Right lung (tissue), 5 donors: ENCODE results near the gene LCN9. TPM values are rescaled to one million over a fixed set of nuclear protein-coding genes. Genes with fewer than 3 reads are reported as not detected.
"Not testable (repeated sequence)": the region's sequence is repeated elsewhere in the genome, so short reads cannot be mapped to it uniquely, and the experiment has no call there.

Source experiments
- DNase-seq, 2 donors: peaks; one replicate each; pipeline ENCODE4 v3.0.0-alpha.2; 2013
- polyA plus RNA-seq, 5 donors: library from polyadenylated mRNA; unstranded; fragments of 120-200 nt; gene quantifications; one replicate each; pipeline versions ENCODE4 v1.2.1 to v1.2.3, GENCODE V29; 2013; ENCODE audit warnings: inconsistent platforms in 1 of 5, low replicate concordance in 1 of 5; ENCODE audit not compliant: insufficient read length in 5 of 5, insufficient read depth in 1 of 5

Gene LCN9
- polyA plus RNA-seq, 5 donors: not detected

DNA sequence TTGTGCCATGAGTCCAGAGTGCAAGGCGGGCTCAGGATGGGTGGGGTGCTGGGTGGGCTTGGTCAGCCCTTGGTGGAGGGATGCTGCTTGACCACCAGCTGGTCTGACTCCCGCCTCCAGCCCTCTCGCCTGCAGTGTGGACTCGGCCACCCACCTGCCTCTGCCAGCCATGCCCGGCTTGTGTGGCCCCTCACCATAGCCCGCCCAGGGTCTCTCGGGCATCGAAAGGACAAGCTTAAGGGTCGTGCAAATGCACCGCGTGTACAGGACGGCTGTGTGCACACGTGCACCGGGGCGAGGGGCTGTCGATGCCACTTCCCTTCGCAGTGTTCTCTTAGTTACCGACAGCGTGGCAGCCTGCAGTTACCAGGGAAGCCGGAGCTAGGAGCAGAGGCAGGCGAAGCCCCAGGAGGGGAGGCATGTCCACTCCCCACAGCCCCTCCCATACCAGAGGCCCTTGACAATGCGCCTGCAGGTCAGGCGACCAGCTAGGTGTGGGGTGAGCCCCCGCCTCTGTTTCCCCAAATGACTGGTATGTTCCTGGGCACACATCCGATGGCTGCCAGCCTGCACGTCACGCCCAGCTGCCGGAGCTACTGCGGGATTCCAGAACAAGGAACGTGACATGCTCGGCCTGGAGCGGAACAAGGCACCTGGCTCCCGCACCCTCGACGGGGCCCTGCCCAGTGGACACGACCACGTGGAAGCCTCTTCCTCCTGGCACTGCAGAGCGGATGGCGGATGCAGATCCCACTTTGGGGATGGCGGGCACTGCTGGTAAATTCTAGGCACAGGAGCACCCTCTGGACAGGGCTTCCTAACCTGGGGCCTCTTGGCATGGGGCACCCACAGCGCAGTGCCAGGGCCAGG lies 7.8 kb downstream of the LCN9 start:
- no peak for DNase-seq

DNA sequence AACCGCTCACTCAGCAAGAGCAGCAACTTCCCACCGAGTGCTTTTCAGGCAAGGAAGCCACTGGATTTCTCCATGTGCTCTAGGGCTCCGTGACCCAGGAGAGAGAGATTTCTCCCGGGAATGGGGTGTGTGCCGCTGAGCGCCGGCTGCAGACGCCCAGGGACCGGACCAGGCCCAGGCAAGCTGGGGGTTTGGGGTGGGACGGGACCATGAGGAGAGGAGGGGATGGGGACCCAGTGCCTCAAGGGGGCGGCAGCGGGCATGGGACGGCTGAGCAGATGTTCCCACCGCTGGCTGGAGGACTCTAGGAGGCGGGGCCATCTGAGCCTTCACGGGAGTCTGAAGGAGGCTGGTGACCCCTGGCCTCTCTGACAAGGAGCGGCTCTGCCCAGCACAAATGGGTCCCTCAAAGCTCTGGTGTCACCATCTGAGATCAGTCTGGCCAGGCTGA lies 8.5 kb downstream of the LCN9 start:
- no peak for DNase-seq

DNA sequence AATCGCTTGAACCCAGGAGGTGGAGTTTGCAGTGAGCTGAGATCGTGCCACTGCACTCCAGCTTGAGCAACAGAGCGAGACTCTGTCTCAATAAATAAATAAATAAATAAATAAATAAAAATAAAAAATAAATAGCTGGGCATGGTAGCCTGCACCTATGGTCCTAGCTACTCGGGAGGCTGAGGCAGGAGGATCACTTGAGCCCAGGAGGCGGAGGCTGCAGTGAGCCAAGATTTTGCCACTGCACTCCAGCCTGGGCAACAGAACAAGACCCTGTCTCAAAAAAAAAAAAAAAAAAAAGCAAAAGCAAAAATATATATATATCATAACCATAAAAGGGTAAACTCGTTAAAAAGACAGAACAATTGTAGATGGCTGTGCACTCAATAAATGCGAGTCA lies 9.7 kb downstream of the LCN9 start:
- not testable (repeated sequence) for DNase-seq

DNA sequence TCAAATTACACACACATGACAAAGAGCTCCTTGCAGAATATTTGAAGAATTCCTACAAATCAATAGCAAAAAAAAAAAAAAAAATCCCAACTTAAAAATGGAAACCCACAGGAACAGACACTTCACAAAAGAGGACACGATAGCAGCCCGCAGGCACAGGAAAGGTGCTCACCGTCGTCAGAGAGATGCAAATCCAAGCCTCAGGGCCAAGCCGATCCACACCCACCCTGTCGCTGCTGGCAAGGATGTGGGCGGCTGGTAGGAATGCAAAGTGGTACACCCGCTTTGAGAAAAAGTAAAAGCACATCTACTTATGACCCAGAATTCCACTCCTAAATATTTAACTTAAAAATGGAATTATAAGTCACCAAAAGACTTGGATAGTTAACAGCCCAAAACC lies 10.8 kb downstream of the LCN9 start:
- no peak for DNase-seq

DNA sequence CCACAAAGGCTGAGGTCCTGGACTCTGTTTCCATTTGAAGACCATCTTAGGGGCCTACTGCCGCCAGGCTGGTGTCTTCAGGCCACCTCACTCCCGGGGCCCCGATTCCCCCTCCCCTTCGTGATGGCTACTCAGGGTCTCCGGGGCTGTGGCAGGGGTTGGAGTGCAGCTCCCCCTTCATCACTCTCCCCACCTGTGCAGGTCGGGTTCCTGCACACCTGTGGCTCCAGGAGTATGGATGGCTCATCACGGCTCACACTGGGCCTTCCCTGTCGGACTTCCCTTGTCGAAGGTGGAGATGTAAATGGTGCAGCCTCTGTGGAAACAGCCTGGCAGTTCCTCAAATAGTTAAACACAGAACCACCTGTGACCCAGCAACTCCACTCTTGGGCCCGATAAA lies 11.9 kb downstream of the LCN9 start:
- no peak for DNase-seq

DNA sequence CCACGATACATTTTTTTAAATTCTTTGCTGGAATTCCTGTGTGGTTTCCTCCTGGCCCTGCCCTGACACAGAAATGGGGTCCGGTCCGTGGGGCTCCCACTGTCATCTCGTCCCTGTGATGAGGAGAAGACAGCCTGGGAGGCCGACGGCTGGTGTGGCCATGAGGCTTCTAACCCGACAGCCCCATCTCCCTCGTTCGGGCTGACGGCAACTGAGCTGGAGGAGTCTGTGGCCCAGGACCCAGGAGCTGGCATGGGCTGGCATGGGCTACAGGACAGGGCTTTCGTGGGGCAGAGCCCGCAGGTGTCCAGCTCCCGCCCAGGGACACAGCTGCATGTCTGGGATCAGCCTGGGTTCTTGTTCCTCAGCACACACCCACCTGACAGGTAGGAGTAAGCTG lies 13.8 kb downstream of the LCN9 start:
- no peak for DNase-seq

DNA sequence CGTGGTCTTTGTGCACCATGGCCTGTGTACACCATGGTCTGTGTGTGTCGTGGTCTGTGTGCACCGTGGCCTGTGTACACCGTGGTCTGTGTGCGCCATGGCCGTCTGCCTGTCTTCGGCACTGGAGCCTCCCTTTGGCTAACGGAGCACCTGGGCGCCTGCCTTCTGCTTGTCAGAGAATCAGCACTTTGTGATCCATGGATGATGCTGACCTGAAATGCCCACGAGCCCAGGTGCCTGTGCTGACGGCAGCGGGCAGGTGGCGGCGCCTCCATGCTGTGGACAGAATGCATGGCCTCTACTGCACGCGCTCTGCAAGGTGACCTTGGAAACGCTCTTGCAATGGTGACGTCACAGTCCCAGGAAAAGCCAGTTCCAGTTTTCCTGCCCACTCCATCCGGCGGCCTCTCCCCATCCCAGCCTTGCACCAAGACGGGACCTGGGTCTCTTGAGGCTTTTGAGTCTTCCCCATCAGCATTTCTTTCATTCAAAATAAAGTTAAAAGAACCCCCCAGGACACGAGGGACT lies 14.6 kb downstream of the LCN9 start:
- DNase-seq: no peak

DNA sequence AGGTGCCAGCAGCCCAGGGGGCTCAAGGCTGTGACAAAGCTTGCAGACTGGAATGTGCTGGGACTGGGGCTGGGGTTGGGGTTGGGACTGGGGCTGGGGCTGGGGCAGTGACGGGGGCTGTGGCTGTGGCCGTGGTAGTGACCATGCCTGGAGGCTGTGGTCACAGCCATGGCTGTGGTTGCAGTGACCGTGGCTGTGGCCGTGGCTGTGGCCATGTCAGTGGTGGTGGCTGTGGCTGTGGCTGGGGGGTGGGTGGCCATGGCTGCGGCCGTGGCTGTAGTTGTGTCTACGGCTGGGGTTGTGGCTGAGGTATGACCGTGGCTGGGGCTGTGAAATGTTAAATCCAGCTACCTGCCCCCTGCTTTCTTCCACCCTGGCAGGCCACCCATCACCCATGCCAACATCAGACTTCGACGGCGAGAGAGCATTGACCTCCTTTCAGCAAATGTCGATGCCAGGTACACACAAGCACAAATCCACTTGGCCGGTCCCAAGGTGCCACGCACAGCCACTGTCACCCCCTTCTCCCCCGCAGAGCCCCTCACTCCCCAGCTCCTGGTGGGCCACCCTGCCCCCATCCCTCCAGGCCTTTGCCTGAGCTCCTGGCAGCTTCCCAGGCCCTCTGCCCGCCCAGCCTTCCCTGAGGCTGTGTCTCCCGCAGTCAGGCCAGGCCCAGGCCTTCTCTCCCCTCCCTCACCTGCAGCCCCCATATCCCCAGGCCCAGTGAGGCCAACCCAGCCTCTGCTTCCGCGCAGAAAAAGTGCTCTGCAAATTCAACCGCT lies 15.3 kb downstream of the LCN9 start:
- DNase-seq: no peak

DNA sequence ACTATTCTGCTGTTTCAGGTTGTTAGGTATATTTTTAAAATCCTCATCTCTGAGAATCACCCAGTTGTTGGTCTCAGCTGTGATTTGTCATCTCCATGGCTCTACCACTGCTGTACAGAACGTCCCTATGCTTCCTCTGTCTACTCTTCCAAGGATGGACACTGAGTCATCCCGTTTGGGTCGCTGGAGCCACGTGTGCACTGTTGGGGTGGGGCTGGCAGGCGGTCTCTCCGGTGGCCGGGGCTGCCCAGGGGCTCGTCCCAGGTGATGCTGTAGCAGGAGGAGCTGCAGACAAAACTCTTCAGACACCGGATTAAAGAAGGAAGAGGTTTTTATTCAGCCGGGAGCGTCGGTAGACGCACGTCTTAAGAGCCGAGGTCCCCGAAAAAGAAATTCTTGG lies 16.9 kb downstream of the LCN9 start:
- DNase-seq: no peak

DNA sequence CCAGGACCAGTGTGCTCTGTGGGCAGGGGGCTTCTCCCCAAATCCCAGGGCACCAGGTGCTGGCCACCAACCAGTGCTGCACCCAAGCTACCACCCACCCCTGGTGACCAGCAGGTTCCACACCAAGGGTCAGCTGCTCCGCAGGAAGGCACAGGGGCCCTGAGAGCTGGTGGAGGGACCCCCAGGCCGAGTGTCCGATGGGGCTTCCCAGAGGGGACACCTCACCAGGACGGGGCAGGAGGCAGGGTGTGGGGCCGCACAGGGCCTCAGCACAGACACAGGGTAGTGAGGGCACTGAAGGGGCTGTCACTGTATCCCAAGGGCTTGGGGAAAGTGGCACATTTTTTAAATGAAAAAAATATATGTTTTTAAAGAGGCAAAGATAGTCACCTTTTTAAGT lies 18.1 kb downstream of the LCN9 start:
- DNase-seq: no peak

DNA sequence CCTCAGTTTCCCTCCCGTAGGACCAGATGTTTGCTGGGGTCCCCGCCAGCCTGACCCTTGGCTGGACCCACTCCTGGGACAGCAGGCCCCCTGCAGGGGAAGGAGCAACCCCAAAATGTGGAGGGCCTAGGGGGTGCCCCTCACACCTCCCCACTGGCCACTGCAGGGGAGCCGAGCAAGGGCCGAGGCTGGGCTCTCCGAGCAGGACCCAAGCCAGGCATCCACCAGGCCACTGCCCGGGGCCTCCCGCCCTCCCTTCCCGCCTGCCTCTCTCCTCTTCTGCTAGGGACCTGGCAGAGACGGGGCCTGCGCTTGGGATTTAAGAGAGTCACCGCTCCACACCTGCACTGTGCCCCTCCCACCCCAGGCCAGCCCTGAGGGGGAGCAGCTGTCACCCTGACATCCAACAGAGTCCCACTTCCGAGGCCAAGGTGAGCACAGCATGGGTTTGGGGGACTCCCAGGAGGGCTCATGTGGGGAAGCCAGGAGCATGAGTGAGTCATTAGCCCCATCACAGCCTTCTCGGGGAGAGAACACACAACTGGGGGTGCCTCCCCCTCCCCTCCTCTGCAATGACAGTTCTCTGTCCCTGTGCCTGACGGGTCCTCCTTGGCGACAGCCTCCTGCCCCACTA lies 20.4 kb downstream of the LCN9 start:
- no peak for DNase-seq

DNA sequence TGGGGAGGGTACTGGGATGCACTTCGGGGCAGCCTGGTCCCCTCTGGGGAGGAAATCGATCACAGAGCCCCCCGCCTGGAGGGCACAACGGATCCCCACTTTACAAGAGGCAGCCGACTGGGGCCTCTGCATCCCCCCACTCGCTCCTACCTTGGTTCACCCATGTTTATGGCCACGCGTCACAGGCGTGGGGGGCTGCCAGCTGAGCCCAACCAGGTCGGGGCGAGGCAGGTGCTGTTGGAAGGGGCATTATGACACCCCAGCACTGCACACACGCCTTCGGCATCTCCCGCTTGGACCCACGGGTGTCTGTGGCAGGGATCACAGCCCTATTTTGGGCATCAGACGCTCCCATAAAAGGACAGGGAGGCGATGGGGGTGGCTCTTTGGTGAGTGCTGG lies 21.6 kb downstream of the LCN9 start:
- DNase-seq: no peak

DNA sequence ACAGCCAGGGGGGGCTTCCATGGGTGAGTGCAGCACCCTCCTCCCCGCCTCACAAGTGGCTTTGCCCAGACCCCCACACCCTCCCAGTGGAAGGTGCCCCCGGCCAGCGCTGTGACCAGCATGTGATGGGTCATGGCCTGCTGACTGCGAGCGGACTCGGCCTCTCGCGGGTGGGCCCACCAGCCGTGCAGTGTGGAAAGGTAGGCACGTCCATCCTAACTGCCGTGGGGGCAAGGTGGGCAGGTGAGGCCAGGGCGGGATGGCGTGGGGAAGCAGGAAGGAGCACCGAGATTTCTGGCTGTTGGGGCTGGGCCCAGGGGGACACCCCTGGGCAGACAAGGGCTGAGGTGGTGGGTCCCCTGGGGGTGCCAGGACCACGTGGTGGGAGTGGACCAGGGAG lies 24.1 kb downstream of the LCN9 start:
- DNase-seq: no peak

DNA sequence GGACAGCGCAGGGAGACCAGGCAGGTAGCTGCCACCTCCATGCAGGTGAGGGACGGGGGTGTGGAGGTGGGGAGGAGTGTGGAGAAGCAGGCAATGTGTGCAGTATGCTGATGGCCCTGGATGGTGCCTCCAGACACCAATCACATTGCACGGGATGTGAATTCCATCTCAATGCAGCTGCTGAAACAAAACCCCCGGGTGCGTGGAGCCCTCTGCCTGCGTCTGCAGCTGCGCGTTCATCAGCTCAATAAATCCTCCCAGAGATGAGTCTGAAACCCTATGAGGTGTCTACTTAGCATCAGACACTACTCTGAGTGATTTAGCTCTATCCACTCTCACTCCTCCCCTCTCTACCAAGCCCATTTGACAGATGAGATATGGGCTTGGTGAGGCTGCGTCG lies 25.9 kb downstream of the LCN9 start:
- DNase-seq: no peak

DNA sequence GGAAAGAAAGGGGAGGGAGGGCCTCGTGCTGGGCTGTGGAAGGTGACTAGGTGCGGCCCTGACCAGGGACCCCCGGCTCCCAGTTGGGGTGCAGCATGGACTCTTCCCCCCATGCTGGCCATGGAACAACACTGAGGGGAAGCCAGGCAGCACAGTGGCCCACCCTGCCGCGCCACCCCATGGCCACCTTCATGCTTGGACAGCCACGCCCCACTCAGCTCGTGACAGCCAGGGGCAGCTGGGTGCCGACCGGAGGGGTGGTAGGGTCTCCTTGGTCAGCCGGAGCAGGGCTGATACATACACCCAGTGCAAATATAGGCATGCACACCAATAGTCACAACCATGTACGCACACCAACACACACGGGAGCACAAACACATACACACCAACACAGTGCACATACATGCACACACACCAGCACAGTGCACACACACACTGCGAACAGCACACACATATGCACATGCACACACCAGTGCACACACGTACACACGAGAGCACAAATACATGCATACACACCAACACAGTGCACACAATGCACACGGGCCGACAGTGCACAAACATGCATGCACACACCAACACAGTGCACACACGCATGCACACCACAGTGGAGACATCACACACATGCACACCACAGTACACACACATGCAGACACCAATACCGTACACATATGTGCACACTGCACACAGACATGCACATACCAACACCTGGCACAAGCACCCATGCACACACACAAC lies 27.9 kb downstream of the LCN9 start:
- no peak for DNase-seq

DNA sequence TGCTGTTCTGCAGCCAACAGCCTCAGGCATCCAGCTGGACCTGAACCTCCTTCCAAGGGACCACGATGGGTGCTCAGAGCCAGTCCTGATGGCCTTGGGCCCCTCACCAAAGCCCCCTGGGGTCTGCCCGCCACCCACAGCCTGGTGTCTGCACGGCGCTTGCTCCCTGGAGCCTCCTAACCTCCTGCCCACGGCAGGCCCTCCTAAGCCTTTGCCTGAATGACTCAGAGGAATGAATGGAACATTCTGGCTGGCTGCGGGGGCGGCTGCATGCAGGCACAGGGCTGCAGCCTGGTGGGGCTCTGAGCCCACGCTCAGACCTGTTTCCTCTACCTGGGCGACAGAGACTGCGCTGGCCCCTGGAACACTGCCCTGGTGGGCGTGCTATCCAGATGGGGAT lies 29.3 kb downstream of the LCN9 start:
- DNase-seq: no peak

DNA sequence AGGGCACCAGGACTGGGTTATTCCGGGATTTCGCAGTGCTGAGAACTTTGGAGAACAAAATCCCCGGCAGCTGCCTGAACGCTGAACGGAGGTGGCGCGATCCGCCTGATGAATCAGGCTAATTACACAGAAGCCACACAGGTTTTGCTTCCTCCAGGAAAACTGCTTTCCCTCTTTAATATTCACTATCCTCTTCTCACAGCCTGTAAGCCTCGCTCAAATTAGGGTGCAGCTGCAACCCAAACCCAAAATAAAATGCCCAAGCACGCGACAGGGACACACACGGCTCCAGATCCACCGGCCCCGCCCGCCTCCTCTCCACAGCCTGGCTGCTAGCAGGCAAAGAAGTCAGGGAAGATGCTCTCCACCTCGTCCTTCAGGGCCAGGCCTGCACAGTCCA lies 30.2 kb downstream of the LCN9 start:
- no peak for DNase-seq

DNA sequence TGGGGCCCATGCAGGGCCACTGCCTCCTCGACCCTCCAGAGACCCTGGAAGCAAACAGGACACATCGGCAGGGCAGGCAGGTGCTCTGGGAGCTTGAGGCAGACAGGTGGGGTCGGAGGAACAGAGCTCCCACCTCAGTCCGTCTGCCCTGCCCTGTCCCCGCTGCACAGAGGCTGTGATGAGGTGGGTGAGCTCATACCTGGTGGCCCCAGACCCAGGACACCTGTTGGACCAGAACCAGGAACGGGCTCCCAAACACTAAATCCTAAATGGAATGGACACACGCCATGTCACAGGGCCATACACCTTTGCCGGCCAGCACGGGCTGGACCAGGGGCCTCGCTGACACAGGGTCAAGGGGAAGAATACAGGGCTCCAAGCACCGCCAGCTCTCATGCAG lies 30.7 kb downstream of the LCN9 start:
- DNase-seq: no peak

DNA sequence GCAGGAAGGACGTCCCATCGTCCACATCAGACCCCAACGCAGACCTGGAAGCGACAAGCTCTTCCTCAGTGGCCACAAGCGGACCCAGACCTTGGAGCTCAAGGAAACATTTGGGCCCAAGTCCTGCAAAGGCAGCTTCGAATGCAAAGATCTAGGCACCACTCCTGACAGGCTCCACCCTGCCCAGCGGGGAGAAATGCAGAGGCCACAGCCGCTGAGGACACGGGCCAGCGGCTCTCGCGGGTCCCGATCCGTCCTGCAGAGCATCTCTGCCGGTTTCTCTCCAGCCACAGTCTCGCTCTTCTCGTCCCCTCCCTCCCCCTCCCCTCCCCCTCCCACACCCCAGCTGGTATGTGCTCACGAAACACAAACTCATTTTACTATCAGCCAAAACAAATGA lies 31.3 kb downstream of the LCN9 start:
- DNase-seq: no peak

DNA sequence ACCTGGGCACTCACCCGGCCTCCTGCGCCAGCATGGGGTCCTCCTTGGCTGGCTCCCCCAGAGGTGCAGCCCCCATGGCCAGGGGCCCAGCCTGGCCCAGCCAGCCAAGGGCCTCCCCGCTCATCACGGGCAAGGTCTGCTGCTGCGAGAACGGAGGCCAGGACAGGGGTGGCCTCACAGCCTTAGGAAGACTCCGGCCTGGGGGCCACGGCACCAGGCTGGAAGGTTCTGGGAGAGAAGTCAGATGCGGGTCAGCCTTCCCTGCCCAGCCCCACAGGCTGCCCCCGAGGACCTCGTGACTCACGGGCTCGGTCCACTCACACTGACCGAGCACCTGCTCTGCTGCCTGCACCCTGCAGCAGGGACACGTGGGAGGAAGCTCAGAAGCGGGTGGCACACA lies 31.9 kb downstream of the LCN9 start:
- no peak for DNase-seq

DNA sequence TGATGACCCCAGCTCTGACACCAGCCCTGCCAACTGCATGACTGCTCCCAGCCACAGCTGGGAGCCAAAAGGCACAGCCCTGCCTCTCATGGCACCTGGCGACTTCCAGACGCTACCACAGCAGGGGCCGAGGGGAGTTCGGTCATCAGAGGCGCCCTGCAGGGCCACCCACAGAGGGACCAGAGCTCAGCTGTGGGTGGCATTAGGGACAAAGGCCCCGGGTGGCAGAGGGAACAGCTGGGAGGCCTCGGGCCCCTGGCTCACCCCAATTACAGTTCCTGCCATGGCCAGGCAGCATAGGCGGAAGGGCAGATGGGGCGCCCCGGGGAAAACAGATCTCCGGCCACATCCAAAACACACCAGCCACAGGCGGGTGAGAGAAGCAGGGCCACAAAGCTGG lies 32.5 kb downstream of the LCN9 start:
- no peak for DNase-seq

DNA sequence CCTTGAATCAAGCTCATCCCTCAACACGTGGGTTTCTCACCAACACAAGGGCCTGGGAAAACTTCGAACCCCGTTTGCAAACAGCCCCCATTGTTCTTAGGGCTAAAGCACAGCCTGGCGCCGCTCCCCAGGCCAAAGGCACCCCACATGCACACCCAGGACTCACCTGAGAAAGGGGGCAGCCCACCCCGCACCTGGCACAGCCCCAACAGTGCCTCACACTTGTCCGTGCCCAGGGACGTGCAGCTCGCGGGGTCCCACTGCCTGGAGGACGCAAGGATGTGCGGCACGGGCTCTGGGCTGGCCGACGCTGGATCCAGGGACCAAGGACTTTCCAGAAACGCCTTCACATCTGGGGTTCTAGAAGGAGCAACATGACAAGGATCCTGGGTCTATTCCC lies 33.3 kb downstream of the LCN9 start:
- DNase-seq: no peak
